ENCODE data around the gene GPD1L. TPM values are rescaled to one million over a fixed set of nuclear protein-coding genes. Genes with fewer than 3 reads are reported as not detected.

GPD1L gene
- total and polyA plus RNA-seq, 2 of the 4 experiments (the other 2 are of a cell fraction): 3.9 to 7.9 TPM

DNA sequence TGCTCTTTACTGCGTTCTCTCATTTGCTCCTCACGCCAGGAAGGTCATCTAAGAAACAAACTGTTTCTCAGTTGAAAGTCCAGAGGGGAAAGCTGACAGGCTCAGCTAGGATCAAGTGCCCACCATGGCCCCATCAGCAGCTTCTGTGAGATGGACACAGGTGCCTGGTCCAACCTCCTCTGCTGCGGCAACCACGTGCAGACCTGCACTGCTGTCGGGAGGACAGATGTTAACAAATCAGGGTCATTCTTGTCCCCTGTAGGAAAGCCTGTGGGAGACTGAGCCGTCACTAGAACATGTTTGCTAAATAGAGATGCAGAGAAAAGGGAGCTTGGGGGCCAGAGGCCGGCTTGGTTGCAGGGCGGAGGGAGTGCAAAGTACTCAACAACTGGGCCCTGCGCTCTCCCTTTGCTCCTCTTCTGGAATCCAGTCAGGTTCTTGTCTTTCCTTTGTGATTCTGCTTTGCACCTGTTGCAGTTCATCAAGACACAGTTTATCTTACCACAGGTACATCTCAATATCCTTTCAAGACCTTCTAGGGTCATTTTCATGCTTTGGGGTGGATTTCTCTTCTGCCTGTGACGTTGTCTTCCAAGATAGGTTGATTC, 20.9 kb downstream of the GPD1L start:
- no peak overlapping the region for H3K4me2 ChIP-seq (ENCODE audit: low read depth, low read length)
- BruUV-seq (replicated peaks): no TSS peak
- no peak overlapping the region for H3K27ac ChIP-seq (ENCODE audit: insufficient read depth, low read length)
- no peak overlapping the region for H4K5ac ChIP-seq (ENCODE audit: low read depth, low read length)
- ATAC-seq (ENCODE audit: low read depth) (no peak), DNase-seq (no peak)
- H4K20me1 ChIP-seq (ENCODE audit: insufficient read depth, low read length): no peaks in the 10 kb centered on the region
- POLR2A ChIA-PET (ENCODE audit: unreplicated experiment): no interaction called here
- no peak overlapping the region for H4K8ac ChIP-seq (ENCODE audit: low read depth in 2 of 2, low read length in 2 of 2)
- no peaks in the 10 kb centered on the region for H3K9me3 ChIP-seq (ENCODE audit: control insufficient read depth, insufficient read depth, low read length)
- TF ChIP-seq NFE2L2 (IDR thresholded peaks at IDR 0.05; ENCODE audit: low read depth, low read length) (no peak), CHD1 (IDR thresholded peaks at IDR 0.05; ENCODE audit: low read depth, low read length) (no peak), BHLHE40 (IDR thresholded peaks at IDR 0.05; ENCODE audit: low read depth, low read length) (no peak), MAZ (IDR thresholded peaks at IDR 0.05; ENCODE audit: borderline replicate concordance, low read depth, low read length) (no peak), RAD21 (IDR thresholded peaks at IDR 0.05; ENCODE audit: low read length) (no peak)
- TF ChIP-seq, protein P1, sequence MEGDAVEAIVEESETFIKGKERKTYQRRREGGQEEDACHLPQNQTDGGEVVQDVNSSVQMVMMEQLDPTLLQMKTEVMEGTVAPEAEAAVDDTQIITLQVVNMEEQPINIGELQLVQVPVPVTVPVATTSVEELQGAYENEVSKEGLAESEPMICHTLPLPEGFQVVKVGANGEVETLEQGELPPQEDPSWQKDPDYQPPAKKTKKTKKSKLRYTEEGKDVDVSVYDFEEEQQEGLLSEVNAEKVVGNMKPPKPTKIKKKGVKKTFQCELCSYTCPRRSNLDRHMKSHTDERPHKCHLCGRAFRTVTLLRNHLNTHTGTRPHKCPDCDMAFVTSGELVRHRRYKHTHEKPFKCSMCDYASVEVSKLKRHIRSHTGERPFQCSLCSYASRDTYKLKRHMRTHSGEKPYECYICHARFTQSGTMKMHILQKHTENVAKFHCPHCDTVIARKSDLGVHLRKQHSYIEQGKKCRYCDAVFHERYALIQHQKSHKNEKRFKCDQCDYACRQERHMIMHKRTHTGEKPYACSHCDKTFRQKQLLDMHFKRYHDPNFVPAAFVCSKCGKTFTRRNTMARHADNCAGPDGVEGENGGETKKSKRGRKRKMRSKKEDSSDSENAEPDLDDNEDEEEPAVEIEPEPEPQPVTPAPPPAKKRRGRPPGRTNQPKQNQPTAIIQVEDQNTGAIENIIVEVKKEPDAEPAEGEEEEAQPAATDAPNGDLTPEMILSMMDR (conservative IDR thresholded peaks at IDR 0.05; ENCODE audit: low read depth, low read length): no peak
- H3K18ac ChIP-seq (ENCODE audit: low read depth, low read length): no peak overlapping the region
- H3K23ac ChIP-seq (ENCODE audit: low read depth, low read length): no peak overlapping the region
- H2AK5ac ChIP-seq (ENCODE audit: low read depth, low read length): no peak overlapping the region
- no peak overlapping the region for H2BK120ac ChIP-seq (ENCODE audit: low read depth, low read length)
- no peak overlapping the region for H2AK9ac ChIP-seq (replicated peaks; ENCODE audit: low read depth, low read length, poor library complexity)
- no peak overlapping the region for H3K4me3 ChIP-seq (ENCODE audit: insufficient read depth, low read depth, low read length)
- H2BK20ac ChIP-seq (ENCODE audit: low read depth, low read length): no peak overlapping the region
- intact Hi-C loops (cut with micrococcal nuclease) (no loop called here), in situ Hi-C loops (cut with MboI; ENCODE audit: low sequenced_read_pairs) (loop anchor here (25.0 kb wide), 1 partner anchor 515 kb away; no protein-coding TSS in a partner anchor), dilution Hi-C loops (cut with HindIII; ENCODE audit: low sequenced_read_pairs, unreplicated experiment) (no loop called here)
- no peaks in the 10 kb centered on the region for H3K4me1 ChIP-seq (ENCODE audit: control insufficient read depth, insufficient read depth, low read length)
- no peaks in the 10 kb centered on the region; the same call in 1 of the 2 replicates for H3K9me1 ChIP-seq (ENCODE audit: insufficient read depth, low read length)
- H3K9ac ChIP-seq (ENCODE audit: low read depth, low read length): no peak overlapping the region
- no peak overlapping the region for H2AFZ ChIP-seq (replicated peaks; ENCODE audit: low read length, poor library complexity)
- no CpG with 5 or more reads among the region's 10 CpGs for WGBS, 2 experiments (ENCODE audit: extremely low coverage in 2 of 2, insufficient read length in 1 of 2)
- H3K79me1 ChIP-seq (ENCODE audit: low read depth in 1 of 2, low read length in 2 of 2): no peaks in the 10 kb centered on the region; a peak in 1 of 4 replicates
- no peak overlapping the region for H4K91ac ChIP-seq (ENCODE audit: insufficient read depth, low read depth, low read length)
- no peak overlapping the region for H2BK15ac ChIP-seq (ENCODE audit: low read depth, low read length)
- no peak overlapping the region for H3K4ac ChIP-seq (ENCODE audit: low read depth, low read length)
- H3K27me3 ChIP-seq (ENCODE audit: control insufficient read depth, insufficient read depth, low read length): no peaks in the 10 kb centered on the region
- no peak overlapping the region for H2BK5ac ChIP-seq (ENCODE audit: low read depth, low read length, poor library complexity, severe bottlenecking)
- no peak overlapping the region for H3K14ac ChIP-seq (replicated peaks; ENCODE audit: low read depth, low read length)
- no peak overlapping the region for H3K56ac ChIP-seq (ENCODE audit: extremely low read depth, insufficient read depth, low read length)
- CTCF ChIA-PET: no interaction called here
- H3K36me3 ChIP-seq (ENCODE audit: control insufficient read depth, insufficient read depth, low read length): no peaks in the 10 kb centered on the region
